ENCODE results near the gene ERBB4.

The ERBB4 gene

DNA sequence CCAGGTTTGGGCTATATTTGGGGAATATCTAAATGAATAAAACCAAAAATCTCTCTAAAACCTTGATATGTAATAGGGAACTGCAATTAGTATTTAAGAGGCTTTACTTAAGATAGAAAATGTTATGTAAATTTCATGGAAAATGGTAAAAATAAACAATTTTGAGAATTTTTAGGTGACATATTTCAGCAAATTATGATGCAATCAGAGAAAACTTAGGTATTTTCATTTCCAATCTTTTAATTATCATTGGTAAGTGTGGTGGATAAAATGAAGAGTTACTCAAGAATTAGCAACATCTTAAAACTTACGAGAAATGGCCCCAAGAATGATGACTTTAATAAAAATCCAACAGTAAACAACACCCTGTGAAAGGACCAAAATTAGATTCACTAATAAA is 571.4 kb downstream of the ERBB4 start:
- no peaks in the 10 kb centered on the region for H3K9me3 ChIP-seq (ENCODE audit: insufficient read depth, low read depth, low read length)
- no peaks in the 10 kb centered on the region for H3K27me3 ChIP-seq (ENCODE audit: insufficient read depth, low read length)
- H3K9ac ChIP-seq (ENCODE audit: low read depth, low read length) = no peak overlapping the region
- no peak overlapping the region for H3K27ac ChIP-seq (ENCODE audit: low read length)
- no peaks in the 10 kb centered on the region for H3K4me1 ChIP-seq (ENCODE audit: insufficient read depth, low read length)
- H3K36me3 ChIP-seq (ENCODE audit: insufficient read depth, low read depth, low read length) = no peaks in the 10 kb centered on the region
- H3K4me3 ChIP-seq (ENCODE audit: low read length) = no peak overlapping the region

DNA sequence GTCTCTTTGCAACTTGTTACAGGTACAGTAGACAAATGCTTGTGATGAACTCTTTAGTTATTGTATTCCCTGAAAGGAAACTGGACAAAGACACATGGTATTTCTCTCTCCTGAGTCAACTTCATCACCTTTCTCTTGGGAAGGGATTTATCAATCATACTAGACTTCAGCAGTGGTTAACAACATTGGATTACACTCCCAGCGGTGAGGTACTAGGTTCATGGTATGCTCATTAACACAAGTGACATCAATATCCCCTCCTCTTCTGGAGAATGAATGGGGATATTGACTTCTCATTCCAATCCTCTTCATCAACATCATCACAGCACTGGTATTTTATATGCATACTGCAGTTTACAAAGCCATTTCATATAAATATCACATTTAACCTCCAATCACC is 574.6 kb downstream of the ERBB4 start:
- Histone ChIP-seq H3K9me3 (ENCODE audit: insufficient read depth, low read depth, low read length) (no peaks in the 10 kb centered on the region), H3K36me3 (ENCODE audit: insufficient read depth, low read depth, low read length) (no peaks in the 10 kb centered on the region), H3K27ac (ENCODE audit: low read length) (no peak overlapping the region), H3K9ac (ENCODE audit: low read depth, low read length) (no peak overlapping the region), H3K4me1 (ENCODE audit: insufficient read depth, low read length) (no peaks in the 10 kb centered on the region), H3K27me3 (ENCODE audit: insufficient read depth, low read length) (no peaks in the 10 kb centered on the region), H3K4me3 (ENCODE audit: low read length) (no peak overlapping the region)

DNA sequence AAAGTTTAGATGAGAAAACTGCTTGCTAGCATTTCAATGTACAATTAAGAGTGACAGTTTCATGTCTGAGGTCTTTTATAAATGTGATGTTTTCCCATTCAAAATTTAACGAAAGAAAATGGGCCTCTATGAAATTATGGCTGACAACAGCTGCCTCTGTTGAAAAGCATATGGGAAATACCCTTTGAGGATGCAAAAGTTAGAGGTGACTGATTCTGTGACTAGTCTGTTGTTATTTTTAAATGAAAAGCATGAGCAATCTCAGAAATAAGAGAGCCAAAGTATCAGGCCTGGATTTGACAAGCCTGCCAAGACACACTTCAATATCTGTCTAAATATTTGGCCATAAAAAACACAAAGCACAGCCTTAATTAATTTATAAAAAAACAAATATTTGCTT is 580.8 kb downstream of the ERBB4 start:
- Histone ChIP-seq H3K9me3 (ENCODE audit: insufficient read depth, low read depth, low read length) (no peaks in the 10 kb centered on the region), H3K36me3 (ENCODE audit: insufficient read depth, low read depth, low read length) (no peaks in the 10 kb centered on the region), H3K27ac (ENCODE audit: low read length) (no peak overlapping the region)

DNA sequence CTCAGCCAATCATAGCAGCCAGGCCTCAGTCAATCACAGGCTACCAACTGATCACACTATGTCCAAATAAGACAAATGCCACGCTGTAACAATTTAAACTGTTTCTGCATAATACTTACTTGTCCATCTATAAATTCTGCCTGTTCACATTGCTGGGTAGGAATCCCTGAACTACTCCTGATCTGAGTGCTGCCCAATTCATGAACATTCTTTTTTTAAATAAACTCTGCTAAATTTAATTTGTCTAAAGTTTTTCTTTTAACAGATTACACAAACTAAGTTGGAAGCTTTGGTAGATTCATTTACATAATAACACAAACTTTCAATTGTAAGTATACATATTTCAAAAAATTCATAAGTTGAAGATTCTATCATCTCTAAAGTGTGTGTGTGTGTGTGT is 583.0 kb downstream of the ERBB4 start:
- no peak overlapping the region for H3K4me3 ChIP-seq (ENCODE audit: low read length)
- no peaks in the 10 kb centered on the region for H3K4me1 ChIP-seq (ENCODE audit: insufficient read depth, low read length)
- H3K27me3 ChIP-seq (ENCODE audit: insufficient read depth, low read length) = no peaks in the 10 kb centered on the region
- no peaks in the 10 kb centered on the region; the same call in 1 of the 2 replicates for H3K9me3 ChIP-seq (ENCODE audit: insufficient read depth, low read depth, low read length)
- no peak overlapping the region for H3K27ac ChIP-seq (ENCODE audit: low read length)
- H3K36me3 ChIP-seq (ENCODE audit: insufficient read depth, low read depth, low read length) = no peaks in the 10 kb centered on the region
- H3K9ac ChIP-seq (ENCODE audit: low read depth, low read length) = no peak overlapping the region

More for the DNA sequence above, 580.8 kb downstream of the ERBB4 start:
- H3K9ac ChIP-seq (ENCODE audit: low read depth, low read length) = no peak overlapping the region
- no peaks in the 10 kb centered on the region for H3K27me3 ChIP-seq (ENCODE audit: insufficient read depth, low read length)
- no peaks in the 10 kb centered on the region for H3K4me1 ChIP-seq (ENCODE audit: insufficient read depth, low read length)
- H3K4me3 ChIP-seq (ENCODE audit: low read length) = no peak overlapping the region

DNA sequence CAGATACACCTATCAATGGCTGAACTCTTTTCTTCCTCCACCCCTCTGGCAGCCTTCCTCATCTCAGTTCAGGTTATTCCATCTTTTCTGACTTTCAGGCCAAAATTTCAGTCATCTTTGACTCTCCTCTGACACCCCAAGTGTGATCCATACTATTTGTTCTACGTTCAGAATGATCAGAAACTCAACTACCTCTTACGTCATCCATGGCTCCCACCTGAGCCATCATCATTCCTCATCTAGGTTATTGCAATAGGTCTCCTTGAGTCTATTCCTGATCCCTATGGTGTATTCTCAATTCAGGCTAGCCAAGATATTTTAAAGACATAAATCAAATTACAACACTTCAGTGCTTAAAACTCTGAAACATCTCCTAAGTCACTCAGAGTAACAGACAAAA is 589.7 kb downstream of the ERBB4 start:
- no peak overlapping the region for H3K4me3 ChIP-seq (ENCODE audit: low read length)
- no peaks in the 10 kb centered on the region for H3K36me3 ChIP-seq (ENCODE audit: insufficient read depth, low read depth, low read length)
- no peaks in the 10 kb centered on the region; the same call in 1 of the 2 replicates for H3K9me3 ChIP-seq (ENCODE audit: insufficient read depth, low read depth, low read length)
- no peaks in the 10 kb centered on the region for H3K27me3 ChIP-seq (ENCODE audit: insufficient read depth, low read length)
- H3K4me1 ChIP-seq (ENCODE audit: insufficient read depth, low read length) = no peaks in the 10 kb centered on the region; the same call in 1 of the 2 replicates
- no peak overlapping the region for H3K27ac ChIP-seq (ENCODE audit: low read length)
- no peak overlapping the region for H3K9ac ChIP-seq (ENCODE audit: low read depth, low read length)

DNA sequence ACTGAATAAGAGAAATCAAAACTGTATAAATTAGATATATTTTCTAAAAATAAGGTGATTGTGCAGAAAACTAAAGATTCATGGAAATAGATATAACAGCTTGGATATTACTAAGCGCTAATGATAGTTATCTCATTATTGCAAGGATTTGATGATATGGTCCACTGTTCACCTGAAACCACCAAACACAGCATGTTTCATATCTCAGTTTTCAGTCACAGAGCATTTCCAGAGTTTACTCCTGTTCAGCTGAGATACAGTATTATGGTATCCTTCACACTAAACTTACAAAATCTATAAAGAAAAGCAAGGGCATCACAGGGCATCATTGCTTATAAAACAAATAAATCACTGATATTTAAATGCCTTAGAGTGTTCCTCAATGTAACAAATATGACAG is 591.6 kb downstream of the ERBB4 start:
- no peaks in the 10 kb centered on the region; the same call in 1 of the 2 replicates for H3K9me3 ChIP-seq (ENCODE audit: insufficient read depth, low read depth, low read length)
- H3K27me3 ChIP-seq (ENCODE audit: insufficient read depth, low read length) = no peaks in the 10 kb centered on the region
- H3K36me3 ChIP-seq (ENCODE audit: insufficient read depth, low read depth, low read length) = no peaks in the 10 kb centered on the region
- H3K9ac ChIP-seq (ENCODE audit: low read depth, low read length) = no peak overlapping the region
- no peak overlapping the region for H3K4me3 ChIP-seq (ENCODE audit: low read length)
- H3K27ac ChIP-seq (ENCODE audit: low read length) = no peak overlapping the region
- H3K4me1 ChIP-seq (ENCODE audit: insufficient read depth, low read length) = no peaks in the 10 kb centered on the region; the same call in 1 of the 2 replicates

DNA sequence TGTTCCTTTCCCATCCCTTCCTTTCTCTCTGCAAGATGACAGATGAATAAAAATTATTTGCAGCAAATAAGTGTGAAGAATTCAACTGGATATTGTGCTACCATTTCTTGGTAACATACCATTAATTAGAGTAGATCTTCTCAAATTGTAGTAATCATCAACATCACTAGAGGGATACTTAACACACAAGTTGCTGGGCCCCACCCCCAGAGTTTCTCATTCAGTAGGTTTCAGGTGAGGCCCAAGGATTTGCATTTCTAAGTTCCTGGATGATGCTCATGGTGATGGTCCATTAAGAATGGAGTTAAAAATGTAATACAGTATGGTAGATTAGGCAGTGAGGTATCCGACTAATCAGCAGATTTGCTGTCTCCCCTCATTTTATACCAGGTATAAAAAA is 594.0 kb downstream of the ERBB4 start:
- H3K27ac ChIP-seq (ENCODE audit: low read length) = no peak overlapping the region
- H3K27me3 ChIP-seq (ENCODE audit: insufficient read depth, low read length) = no peaks in the 10 kb centered on the region
- H3K4me3 ChIP-seq (ENCODE audit: low read length) = no peak overlapping the region
- H3K9me3 ChIP-seq (ENCODE audit: insufficient read depth, low read depth, low read length) = no peaks in the 10 kb centered on the region
- no peaks in the 10 kb centered on the region for H3K36me3 ChIP-seq (ENCODE audit: insufficient read depth, low read depth, low read length)
- H3K4me1 ChIP-seq (ENCODE audit: insufficient read depth, low read length) = no peaks in the 10 kb centered on the region; the same call in 1 of the 2 replicates
- no peak overlapping the region for H3K9ac ChIP-seq (ENCODE audit: low read depth, low read length)

DNA sequence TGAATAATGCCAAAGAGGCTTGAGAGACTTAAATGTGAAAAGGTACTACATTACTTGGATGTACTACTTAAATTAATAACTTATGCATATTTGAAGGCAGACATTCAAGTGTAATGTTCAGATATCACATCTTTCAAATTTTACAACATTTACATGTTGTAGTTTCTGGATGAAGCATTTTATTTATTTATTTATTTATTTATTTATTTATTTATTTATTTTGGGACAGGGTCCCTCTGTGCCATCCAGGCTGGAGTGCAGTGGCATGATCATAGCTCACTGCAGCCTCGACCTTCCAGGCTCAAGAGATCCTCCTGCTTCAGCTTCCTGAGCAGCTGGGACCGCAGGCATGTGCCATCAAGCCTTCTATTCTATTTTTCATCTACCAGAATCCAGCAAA is 596.4 kb downstream of the ERBB4 start:
- Histone ChIP-seq H3K4me1 (ENCODE audit: insufficient read depth, low read length) (no peaks in the 10 kb centered on the region; the same call in 1 of the 2 replicates), H3K27me3 (ENCODE audit: insufficient read depth, low read length) (no peaks in the 10 kb centered on the region), H3K9ac (ENCODE audit: low read depth, low read length) (no peak overlapping the region), H3K9me3 (ENCODE audit: insufficient read depth, low read depth, low read length) (no peaks in the 10 kb centered on the region), H3K36me3 (ENCODE audit: insufficient read depth, low read depth, low read length) (no peaks in the 10 kb centered on the region), H3K4me3 (ENCODE audit: low read length) (no peak overlapping the region), H3K27ac (ENCODE audit: low read length) (no peak overlapping the region)

DNA sequence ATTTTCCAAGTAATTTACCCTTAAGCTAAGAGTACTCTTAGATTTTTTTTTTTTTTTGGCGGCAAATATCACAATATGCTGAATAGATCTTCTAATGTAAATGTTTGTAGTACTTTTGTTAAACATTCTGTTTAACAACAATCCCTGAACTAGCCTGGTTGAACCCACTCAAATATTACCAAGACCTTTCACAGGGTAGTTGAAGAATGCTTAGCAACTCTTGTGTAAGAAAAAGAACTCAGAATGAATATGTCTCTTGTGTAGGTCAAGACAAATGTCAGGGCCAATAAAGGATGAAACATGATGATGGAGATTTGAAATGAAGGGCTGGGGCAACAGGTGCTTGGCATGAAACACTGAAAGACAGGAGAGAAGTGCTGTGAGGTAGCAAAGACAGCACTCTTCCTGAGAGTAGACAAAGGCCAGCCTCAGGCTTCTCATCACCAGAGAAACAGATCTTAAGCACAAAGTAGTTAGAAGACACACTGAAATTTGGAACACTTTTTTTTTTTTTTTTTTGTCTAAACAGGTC is 597.3 kb downstream of the ERBB4 start:
- H3K9me3 ChIP-seq (ENCODE audit: insufficient read depth, low read depth, low read length) = no peaks in the 10 kb centered on the region
- no peaks in the 10 kb centered on the region for H3K36me3 ChIP-seq (ENCODE audit: insufficient read depth, low read depth, low read length)
- H3K4me1 ChIP-seq (ENCODE audit: insufficient read depth, low read length) = no peaks in the 10 kb centered on the region; the same call in 1 of the 2 replicates
- H3K4me3 ChIP-seq (ENCODE audit: low read length) = no peak overlapping the region
- no peak overlapping the region for H3K9ac ChIP-seq (ENCODE audit: low read depth, low read length)
- H3K27ac ChIP-seq (ENCODE audit: low read length) = no peak overlapping the region
- no peaks in the 10 kb centered on the region for H3K27me3 ChIP-seq (ENCODE audit: insufficient read depth, low read length)

DNA sequence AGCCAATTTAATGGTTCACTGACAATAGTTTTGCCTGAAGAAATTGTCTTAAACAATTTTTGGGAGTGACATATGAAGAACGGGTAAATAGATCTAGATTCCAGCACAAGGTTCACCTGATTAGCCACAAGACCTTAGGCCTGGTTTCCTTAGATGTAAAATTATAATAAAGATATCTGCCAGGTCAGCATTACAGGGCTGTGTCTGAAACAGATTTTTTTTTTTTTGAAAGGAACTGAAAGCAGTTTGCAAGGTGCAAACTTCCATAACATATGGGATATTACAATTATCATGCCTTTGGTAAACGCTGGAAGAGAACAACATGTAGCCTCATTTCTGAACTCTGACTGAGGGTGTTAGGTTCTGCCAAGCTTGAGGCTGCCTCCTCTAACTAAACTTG is 599.4 kb downstream of the ERBB4 start:
- H3K27ac ChIP-seq (ENCODE audit: low read length) = no peak overlapping the region
- no peak overlapping the region for H3K4me3 ChIP-seq (ENCODE audit: low read length)
- H3K4me1 ChIP-seq (ENCODE audit: insufficient read depth, low read length) = no peaks in the 10 kb centered on the region
- no peaks in the 10 kb centered on the region for H3K9me3 ChIP-seq (ENCODE audit: insufficient read depth, low read depth, low read length)
- H3K9ac ChIP-seq (ENCODE audit: low read depth, low read length) = no peak overlapping the region
- H3K27me3 ChIP-seq (ENCODE audit: insufficient read depth, low read length) = no peaks in the 10 kb centered on the region
- no peaks in the 10 kb centered on the region for H3K36me3 ChIP-seq (ENCODE audit: insufficient read depth, low read depth, low read length)

DNA sequence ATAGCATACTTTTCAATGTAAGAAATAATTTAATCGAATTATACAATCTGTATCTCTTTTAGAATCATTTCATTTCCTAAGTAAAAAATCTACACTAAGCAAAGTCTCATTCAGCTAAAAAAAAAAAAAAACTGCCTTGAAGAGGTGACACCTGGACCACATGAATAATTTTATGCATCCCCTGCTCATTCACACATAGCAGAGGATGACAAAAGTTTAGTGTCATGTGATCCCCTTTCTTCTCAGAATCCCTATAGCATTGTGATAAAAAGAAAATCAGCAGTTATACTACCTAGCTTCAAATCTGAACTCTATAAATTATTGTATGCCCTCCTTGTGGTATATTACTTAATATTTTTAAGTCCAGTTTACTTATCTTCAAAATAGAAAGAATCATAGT is 603.8 kb downstream of the ERBB4 start:
- Histone ChIP-seq H3K4me3 (ENCODE audit: low read length) (no peak overlapping the region), H3K9ac (ENCODE audit: low read depth, low read length) (no peak overlapping the region), H3K27ac (ENCODE audit: low read length) (no peak overlapping the region), H3K4me1 (ENCODE audit: insufficient read depth, low read length) (no peaks in the 10 kb centered on the region), H3K27me3 (ENCODE audit: insufficient read depth, low read length) (no peaks in the 10 kb centered on the region), H3K36me3 (ENCODE audit: insufficient read depth, low read depth, low read length) (no peaks in the 10 kb centered on the region), H3K9me3 (ENCODE audit: insufficient read depth, low read depth, low read length) (no peaks in the 10 kb centered on the region)

DNA sequence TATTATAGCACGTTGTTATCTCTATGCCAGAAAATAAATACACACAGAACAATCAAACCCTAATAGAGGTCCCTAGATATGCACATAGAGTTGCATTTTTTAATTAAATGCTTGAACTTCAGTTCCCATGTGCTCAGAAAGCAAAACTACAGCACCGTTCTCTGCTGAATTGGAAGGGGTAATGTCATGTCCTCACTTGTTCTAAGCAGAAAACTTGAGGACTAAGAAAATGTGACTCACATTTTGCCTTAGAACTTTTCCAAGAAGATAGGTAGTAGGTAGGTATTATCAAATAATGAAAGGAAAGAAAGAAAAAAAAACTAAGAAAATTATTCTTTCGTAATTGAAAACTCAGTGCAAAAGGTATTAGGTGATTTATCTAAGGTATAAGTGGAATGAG is 607.3 kb downstream of the ERBB4 start:
- Histone ChIP-seq H3K9ac (ENCODE audit: low read depth, low read length) (no peak overlapping the region), H3K4me3 (ENCODE audit: low read length) (no peak overlapping the region), H3K27ac (ENCODE audit: low read length) (no peak overlapping the region), H3K4me1 (ENCODE audit: insufficient read depth, low read length) (no peaks in the 10 kb centered on the region), H3K9me3 (ENCODE audit: insufficient read depth, low read depth, low read length) (no peaks in the 10 kb centered on the region), H3K27me3 (ENCODE audit: insufficient read depth, low read length) (no peaks in the 10 kb centered on the region), H3K36me3 (ENCODE audit: insufficient read depth, low read depth, low read length) (no peaks in the 10 kb centered on the region)
